Left lobe of liver (tissue), 2 donors: ENCODE measurements around the gene POMP. TPM values are rescaled to one million over a fixed set of nuclear protein-coding genes. Genes with fewer than 3 reads are reported as not detected.

Experiments
- ATAC-seq: fragments of 200-7000 bp; cut with Tn5 transposase; one replicate; pipeline ENCODE4 v1.9.1; 2020; ENCODE audit warnings: mild to moderate bottlenecking, moderate library complexity
- DNase-seq: peaks from one replicate; pipeline ENCODE4 v3.0.0-alpha.2; 2020; ENCODE audit warnings: low spot score
- total RNA-seq: library from RNA; stranded (reverse); gene quantifications from one replicate; pipeline ENCODE4 v1.2.1, GENCODE V29; 2021
- donor health status: DM: no; HTN: no; CAD: no; lungs with moderate emphysema.
- donor health status: DM: no; HTN: yes; CAD: no.

The POMP gene
- total RNA-seq = 28.9 TPM

DNA sequence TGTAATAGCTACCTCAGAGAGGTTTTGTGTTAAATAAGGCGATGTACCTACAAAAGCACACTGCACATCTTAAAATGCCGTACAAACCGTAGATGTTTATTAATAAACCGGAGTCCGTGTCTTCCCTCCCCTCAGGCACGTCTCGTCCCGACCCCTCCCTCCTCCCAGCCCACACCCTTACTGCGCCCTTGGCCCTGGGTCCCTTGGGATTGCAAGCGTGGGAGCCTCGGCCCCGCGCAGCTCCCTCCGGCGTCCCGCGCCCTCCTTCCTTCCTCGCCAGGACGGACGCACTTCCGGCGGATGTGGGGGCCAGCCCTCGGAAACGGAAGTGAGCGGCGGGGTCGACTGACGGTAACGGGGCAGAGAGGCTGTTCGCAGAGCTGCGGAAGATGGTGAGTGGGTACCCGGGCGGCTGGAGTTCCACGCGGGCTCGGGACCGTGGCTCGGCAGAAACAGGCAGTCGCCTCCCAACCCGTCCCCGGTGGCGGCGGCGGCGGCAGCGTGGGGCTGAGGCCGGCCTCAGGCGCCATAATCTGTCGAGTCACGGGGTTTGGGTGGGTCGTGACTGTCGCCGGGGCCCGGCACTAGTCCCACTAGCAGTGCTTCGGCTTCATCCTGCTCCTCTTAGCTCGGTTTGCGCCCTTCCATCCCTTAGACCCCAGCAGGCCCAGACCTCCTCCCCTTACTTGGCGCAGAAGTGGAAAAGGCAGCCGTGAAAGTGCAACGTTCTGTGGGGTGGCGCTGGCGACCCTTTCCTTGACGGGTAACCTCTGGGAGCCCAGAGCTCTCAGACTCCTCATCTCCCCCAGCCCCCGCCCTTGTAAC, at the start of gene POMP:
TSS of gene POMP (plus strand) at position 335 of the 825 bp plus-strand sequence. CDS start at position 390, 55 bp downstream.
- peak; percentile 99 for ATAC-seq

GRCh38 chr13:28609381-28609780, 49.5 kb upstream of the POMP start:
- DNase-seq (no peak), ATAC-seq (no peak)

More for the DNA sequence above, at the start of gene POMP:
- peak; percentile 95 for DNase-seq

DNA sequence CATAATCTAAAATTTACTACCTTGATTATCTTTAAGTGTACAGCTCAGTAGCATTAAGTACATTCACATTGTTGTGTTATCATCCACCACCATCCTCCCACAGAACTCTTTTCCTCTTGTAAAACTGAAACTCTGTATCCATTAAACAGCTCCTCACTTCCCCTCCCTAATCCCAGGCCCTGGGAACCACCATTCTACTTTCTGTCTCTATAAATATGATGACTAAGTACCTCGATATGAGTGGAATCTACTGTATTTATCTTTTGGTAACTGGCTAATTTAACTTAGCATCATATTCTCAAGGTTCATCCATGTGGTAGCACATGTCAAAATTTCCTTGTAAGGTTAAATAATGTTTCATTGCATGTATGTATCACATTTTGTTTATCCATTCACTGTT, 49.0 kb upstream of the POMP start:
- DNase-seq (no peak), ATAC-seq (no peak)

- ATAC-seq = no peak
- DNase-seq = no peak
These were observed 47.9 kb upstream of the POMP start for GRCh38 chr13:28610996-28611395.

- DNase-seq = no peak
- ATAC-seq = no peak
These were observed 47.2 kb upstream of the POMP start for GRCh38 chr13:28611654-28612131.

- DNase-seq = no peak
These were observed 45.4 kb upstream of the POMP start for GRCh38 chr13:28613562-28613961.

GRCh38 chr13:28615916-28616446, 42.9 kb upstream of the POMP start:
- no peak for ATAC-seq
- no peak for DNase-seq

More at GRCh38 chr13:28613562-28613961, 45.4 kb upstream of the POMP start:
- ATAC-seq = no peak

- DNase-seq = no peak
- ATAC-seq = no peak
These were observed 40.5 kb upstream of the POMP start for GRCh38 chr13:28618230-28618994.

- ATAC-seq = no peak
These were observed 38.7 kb upstream of the POMP start for GRCh38 chr13:28620011-28620830.

DNA sequence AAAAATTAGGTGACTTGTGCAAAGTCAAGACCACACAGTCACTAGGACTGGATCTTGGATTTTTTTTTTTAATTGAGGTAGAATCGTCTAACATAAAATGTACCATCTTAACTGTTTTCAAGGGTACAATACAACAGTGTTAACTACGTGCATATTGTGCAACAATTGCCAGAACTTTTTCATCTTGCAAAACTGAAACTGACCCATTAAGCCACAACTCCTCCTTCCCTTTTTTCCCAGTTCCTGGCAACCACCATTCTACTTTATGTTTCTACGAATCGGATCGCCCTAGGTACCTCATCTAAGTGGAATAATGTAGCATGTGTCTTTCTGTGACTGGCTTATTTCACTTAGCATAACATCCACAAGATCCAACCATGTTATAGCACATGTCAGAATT, 37.5 kb upstream of the POMP start:
- ATAC-seq = no peak

More at GRCh38 chr13:28620011-28620830, 38.7 kb upstream of the POMP start:
- DNase-seq = no peak

GRCh38 chr13:28622286-28622685, 36.6 kb upstream of the POMP start:
- DNase-seq (no peak), ATAC-seq (peak; percentile 48)

More for the DNA sequence above, 37.5 kb upstream of the POMP start:
- DNase-seq = no peak

GRCh38 chr13:28623782-28624706, 34.9 kb upstream of the POMP start:
- ATAC-seq = no peak

GRCh38 chr13:28624707-28625432, 34.1 kb upstream of the POMP start:
- ATAC-seq (no peak), DNase-seq (no peak)

More at GRCh38 chr13:28623782-28624706, 34.9 kb upstream of the POMP start:
- DNase-seq = no peak

- ATAC-seq (no peak), DNase-seq (no peak)
These were observed 32.7 kb upstream of the POMP start for GRCh38 chr13:28626266-28626665.

- DNase-seq (no peak), ATAC-seq (no peak)
These were observed 30.7 kb upstream of the POMP start for GRCh38 chr13:28628241-28628640.

- no peak for DNase-seq
- no peak for ATAC-seq
These were observed 28.1 kb upstream of the POMP start for GRCh38 chr13:28630869-28631268.

GRCh38 chr13:28631801-28632200, 27.1 kb upstream of the POMP start:
- ATAC-seq (no peak), DNase-seq (no peak)

DNA sequence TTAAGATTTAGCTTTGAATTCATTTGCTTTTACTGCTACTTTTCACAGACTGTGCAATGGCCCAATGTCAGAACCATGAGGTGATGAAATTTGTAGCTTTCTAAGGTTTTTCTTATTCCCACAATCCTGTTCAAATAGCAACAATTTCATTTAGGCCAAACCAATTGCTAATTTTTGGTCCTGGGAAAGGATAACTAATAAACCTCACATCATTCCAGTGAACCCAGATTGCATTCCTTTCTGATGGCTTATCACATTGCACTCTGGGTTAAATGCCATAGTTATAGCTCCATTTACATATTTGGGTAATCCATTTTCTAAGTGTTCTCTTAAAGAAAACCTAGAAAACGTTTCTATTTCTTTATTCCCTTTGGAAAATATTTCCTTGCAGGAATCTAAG, 22.9 kb upstream of the POMP start:
- DNase-seq = no peak
- ATAC-seq = no peak
